Inflammatory macrophage (primary cell): ENCODE data around the gene PLA2R1.
"Not testable (repeated sequence)": the region's sequence is repeated elsewhere in the genome, so short reads cannot be mapped to it uniquely, and the experiment has no call there.

Experiments
- DNase-seq, 2 donors: peaks; one replicate each; pipeline ENCODE4 v3.0.0-alpha.2; 2020 to 2022

Gene PLA2R1

GRCh38 chr2:159982270-159982669 is 80.1 kb downstream of the PLA2R1 start:
- peak; percentile 69 to 72 for DNase-seq

GRCh38 chr2:159976527-159977160 is 85.8 kb downstream of the PLA2R1 start:
- DNase-seq, result no peak

GRCh38 chr2:159973325-159973724 is 89.1 kb downstream of the PLA2R1 start:
- no peak for DNase-seq

DNA sequence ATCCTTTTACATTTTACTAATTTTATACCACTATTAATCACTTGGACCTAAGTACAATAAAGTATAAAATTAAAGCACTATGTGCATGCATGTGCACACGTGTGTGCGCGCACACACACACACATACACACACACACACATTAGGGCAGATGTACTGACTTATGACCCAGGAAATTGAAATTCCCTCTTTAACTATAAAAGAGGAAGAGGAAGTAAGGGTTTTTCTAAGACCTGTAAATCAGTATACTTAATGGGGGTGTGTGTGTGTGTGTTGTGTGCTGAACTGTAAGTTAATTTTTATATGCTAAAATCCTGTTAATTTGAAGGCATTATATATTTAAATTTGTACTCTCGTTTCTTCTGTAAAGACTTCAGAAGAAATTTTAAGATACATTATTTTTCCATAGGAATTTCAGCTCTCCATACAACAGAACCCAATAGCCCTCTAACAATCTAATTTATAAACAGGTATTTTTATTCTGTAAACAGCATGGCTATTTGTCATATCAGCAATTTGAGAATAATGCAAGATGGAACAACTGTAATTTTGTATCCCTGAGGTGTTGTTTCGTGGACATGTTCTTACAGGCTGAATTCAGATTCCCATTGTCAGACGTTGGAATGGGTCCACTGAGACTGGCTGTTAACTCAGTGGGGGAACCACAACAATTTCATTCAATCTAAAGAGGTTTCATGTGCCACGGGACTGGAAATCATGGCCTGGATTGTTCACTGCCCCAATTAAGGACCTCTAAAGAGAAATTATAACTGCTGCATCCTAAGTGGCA is 90.9 kb downstream of the PLA2R1 start:
- peak; percentile 5 to 57 for DNase-seq

DNA sequence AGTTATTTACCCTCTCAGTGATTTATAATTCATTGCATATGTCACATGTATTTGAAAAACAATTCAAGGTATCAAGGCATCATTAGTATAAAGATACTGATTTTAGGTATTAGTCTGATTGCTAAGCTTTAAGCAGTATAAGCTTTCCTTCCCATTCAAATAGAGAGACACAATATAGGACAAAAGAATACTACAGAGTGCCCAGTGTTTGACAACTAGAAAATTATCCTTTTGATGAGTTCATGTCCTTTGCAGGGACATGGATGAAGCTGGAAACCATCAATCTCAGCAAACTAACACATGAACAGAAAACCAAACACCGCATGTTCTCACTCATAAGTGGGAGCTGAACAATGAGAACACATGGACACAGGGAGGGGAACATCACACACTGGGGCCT is 91.9 kb downstream of the PLA2R1 start:
- not testable (repeated sequence) for DNase-seq

DNA sequence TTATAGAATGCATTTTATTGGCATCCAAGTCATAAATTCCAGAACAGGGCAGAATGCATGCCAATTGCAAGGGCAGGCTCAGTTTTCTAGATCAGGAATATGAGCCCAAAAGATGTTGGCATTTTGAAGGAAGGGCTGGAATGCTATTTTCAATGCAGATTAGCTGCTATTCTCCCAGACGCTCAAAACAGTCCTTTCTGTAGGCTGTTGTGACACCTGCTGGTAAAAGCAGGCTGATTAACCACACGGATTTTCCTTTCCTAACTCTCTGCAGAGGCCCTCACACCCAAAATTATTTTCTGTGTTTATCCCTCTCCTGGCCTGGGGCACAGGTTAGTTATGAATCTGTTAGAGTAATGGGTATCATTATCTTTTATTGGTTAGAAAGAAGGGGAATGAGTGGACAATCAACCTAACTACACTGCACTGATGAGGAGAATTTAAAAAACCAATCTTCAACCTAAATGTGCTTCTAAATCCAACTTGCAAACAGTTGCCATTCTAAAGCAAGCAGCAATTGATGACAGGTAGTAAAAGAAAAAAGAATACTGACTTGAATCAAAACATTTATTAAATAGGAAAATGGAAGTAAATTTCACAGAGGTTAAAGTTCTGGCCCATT is 94.0 kb downstream of the PLA2R1 start:
- peak; percentile 43 to 65 for DNase-seq

DNA sequence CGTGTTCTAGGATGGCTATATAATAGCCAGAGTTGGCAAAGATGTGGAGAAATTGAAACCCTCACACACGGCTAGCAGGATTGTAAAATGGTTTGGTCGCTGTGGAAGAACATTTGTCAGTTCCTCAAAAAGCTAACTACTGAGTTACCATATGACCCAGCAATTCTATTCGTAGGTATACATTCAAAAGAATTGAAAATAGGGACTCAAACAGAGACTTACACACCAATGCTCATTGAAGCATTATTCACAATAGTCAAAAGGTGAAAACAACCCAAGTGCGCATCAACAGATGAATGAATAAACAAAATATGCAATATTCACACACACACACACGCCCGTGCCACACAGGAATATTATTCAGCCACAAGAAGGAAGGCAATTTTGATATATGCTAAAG is 98.7 kb downstream of the PLA2R1 start:
- peak; percentile 17 to 30 for DNase-seq

DNA sequence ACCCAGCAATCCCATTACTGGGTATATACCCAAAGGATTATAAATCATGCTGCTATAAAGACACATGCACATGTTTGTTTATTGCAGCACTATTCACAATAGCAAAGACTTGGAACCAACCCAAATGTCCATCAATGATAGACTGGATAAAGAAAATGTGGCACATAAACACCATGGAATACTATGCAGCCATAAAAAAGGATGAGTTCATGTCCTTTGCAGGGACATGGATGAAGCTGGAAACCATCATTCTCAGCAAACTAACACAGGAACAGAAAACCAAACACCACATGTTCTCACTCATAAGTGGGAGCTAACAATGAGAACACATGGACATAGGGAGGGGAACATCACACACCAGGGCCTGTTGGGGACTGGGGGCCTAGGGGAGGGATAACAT is 99.9 kb downstream of the PLA2R1 start:
- DNase-seq, result not testable (repeated sequence)

DNA sequence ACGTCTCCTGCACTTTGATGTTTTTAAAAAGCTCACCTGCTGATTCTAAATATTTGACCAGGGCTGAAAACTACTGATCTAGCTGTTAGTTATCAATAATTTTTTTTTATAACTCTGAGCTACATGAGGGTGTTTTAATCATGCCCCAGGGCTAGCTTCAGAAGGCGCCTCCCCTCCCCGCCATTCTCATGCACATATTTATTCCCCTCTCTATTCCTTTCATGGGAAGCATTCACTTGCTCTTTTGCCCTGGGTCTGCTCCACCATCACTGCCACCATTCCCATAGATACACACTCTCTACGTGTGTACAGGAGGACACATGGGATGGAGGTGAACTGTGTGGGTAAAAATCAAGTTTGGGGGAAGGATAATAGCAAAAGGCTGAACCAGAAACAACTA is 101.0 kb downstream of the PLA2R1 start:
- DNase-seq, result no peak

DNA sequence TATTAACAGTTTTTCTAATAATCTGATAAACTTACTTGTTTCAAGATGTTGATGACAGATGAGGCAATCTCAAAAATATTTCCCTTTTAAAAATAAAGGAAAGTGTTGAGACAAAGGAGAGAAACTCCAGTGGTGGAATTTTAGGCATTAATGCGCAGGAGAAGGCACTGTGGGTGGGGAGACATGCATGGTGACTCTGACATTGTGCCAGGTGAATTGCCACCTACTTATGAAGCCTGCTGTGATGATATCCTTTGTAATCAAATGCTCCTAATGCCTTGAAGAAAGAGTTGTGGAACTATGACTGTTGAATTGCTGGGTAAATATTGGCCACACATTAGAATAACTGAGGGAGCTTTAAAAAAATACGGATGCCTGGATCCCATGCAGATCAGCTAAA is 101.4 kb downstream of the PLA2R1 start:
- no peak for DNase-seq

DNA sequence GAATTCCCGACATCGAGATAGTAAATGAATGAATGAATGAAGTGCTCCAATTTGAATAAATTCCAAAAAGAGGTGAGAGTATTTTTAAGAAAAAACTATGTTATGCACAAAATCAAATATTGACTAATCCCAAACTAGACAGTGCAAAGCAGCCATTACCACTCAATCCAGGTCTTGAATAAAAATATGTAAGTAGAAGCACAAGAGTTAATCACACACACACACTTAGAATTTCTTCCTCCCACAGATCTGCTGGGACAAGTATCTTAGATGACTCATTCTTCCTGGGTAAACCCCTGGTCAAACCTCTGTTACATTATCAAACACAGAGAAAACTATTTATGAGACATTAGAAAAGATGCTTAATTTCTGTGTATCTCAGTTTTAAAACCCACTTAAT is 102.0 kb downstream of the PLA2R1 start:
- DNase-seq, result peak; percentile 72

GRCh38 chr2:159959136-159959535 is 103.3 kb downstream of the PLA2R1 start:
- peak; percentile 17 to 37 for DNase-seq

- no peak for DNase-seq
Measured at GRCh38 chr2:159953136-159953823, 109.1 kb downstream of the PLA2R1 start.

DNA sequence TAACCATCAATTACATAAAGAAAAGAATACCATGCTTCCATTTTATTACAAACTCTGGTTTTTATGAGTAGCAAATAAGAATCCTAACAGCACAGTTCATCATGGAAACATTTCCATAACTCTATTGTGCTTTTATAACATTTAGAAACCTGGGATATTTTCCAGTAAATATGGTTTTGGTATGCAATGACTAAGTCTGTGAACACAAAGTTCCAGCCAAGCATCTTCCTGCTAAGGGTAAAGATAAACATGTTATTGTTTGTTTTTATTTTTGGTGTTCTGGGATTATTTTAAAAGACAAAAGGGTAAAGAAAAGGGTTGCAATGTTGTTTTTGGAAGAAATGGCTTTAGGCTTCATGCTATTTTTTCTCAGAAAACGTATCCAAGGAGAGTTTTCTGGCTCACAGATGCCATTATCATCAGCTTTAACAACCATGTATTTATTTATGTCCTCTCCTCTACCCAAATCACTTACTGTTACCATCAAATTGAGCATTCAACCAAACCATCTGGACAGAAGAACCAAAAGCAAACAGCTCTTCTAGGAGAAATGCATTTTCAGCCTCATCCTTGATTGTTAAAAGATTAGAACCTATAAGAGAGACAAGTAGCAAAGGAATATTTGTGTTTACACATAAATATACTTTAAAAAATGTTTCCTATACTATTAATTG is 116.0 kb downstream of the PLA2R1 start:
- DNase-seq, result no peak

DNA sequence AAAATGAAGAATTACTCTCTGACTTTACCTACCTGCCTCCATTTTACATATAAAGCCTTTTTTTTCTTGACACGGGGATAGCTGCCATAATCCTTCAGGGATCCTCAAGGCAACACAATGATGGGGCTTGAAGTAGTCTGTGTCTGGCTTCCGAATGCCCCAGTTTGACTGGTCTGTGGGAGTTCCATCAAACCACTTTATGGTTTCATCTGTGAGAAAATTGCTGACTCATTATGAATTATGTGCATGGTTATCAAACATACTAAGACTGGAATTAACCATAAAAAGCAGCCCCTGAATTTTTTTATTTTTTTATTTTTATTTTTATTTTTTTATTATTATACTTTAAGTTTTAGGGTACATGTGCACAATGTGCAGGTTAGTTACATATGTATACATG is 117.5 kb downstream of the PLA2R1 start:
- DNase-seq, result no peak

DNA sequence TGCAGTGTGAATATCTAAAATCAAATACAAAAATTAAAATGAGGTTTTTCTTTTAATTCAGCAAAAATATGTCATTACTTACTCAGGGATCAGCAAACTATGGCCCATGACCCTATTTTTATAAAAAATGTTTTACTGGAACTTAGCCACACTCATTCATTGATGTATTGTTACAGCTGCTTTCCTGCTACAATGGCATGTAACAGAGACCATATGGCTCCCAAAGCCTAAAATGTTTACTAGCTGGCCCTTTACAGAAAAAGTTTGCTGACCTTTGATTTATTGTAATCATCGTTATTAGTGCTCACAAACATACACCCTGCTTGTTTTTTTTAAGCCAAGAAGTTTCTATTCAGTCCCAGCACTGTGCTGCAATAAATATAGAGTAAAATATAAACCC is 120.3 kb downstream of the PLA2R1 start:
- DNase-seq, result no peak

GRCh38 chr2:159941729-159942128 is 120.7 kb downstream of the PLA2R1 start:
- no peak for DNase-seq

GRCh38 chr2:159939946-159940345 is 122.5 kb downstream of the PLA2R1 start:
- peak; percentile 41 to 44 for DNase-seq

GRCh38 chr2:159938395-159938794 is 124.0 kb downstream of the PLA2R1 start:
- no peak for DNase-seq

DNA sequence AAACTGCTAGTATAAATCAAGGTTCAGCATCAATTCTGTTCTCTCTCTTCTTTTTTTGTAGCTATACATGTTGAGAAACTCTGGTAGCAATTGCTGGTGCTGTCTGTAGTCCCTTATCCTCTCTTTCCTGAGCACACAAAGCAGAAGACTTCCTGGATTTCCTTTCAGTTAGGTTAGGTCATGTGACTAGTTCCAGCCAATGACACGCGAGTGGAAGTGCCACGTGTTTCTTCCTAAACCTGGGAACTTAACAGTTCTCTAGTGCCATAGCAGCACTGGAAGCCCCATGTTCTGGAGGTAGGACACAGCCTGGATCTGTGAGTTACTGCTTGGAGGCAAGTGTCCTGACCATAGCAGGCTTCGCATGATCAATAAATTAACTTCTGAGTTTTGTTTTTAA is 125.9 kb downstream of the PLA2R1 start:
- no peak for DNase-seq

DNA sequence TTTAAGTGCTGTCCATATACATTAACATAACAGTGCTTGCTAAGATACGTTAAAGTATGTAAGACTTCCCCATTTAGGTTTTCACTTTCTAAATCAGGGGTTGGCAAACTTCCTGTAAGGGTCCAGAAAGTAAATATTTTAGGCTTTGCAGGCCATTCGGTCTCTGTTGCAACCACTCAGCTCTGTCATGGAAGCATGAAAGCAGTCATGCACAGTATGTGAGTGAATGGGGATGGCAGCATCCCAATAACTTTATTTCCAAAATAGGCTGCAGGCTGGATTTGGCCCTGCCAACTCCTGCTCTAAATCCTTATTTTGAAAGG is 128.7 kb downstream of the PLA2R1 start:
- DNase-seq, result peak; percentile 84 to 92

GRCh38 chr2:159933040-159933726 is 129.2 kb downstream of the PLA2R1 start:
- no peak for DNase-seq
